Measurements from ENCODE around the gene ETFDH. TPM values are rescaled to one million over a fixed set of nuclear protein-coding genes. Genes with fewer than 3 reads are reported as not detected.

ETFDH gene
- total and polyA plus RNA-seq, 9 of the 15 experiments (the other 6 are each of a cell fraction or from before 2014, with no cell fraction given): 14.6 to 33.6 (median 25.9) TPM

DNA sequence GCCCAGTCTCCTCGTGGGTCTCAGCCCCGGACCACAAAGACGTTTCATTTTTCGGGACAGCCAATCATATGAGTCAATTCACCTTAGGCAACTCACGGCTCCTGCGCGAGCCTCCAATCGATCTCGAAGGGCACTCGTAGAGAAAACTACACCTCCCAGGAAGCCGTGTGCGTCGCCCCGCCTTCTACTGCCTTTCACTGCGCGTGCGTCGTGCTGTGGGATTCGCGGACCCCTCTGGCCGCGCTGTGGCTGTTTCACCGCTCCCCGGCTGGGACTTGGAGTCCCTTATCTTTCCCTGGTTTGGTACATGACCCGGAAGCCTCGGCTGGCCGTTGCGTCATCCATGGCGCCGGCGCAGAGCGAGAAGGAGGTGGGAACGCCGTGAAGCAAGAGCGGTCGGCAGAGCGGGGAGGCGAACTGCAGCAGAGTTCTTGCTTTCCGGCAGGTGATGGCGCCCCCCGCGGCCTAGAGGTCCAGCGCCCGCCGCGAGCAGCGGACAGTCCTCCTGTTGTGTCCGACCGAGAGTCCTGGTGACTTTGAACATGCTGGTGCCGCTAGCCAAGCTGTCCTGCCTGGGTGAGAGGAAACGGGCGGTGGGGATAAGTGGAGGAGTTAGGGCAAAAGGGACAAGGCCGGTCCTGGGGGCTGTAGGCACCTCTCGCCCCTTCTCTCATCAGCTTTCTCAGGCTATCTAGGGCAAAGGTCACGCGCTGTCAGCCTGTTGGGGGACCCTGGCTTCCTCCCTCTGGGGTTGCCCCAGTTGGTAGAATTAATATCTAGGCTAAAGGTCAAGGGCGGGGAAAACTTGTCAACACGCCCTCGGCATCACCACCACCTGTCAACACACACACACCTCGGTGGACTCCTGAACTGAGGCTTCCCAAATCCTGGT, at the start of gene ETFDH (continued):
- TF ChIP-seq, protein P1, sequence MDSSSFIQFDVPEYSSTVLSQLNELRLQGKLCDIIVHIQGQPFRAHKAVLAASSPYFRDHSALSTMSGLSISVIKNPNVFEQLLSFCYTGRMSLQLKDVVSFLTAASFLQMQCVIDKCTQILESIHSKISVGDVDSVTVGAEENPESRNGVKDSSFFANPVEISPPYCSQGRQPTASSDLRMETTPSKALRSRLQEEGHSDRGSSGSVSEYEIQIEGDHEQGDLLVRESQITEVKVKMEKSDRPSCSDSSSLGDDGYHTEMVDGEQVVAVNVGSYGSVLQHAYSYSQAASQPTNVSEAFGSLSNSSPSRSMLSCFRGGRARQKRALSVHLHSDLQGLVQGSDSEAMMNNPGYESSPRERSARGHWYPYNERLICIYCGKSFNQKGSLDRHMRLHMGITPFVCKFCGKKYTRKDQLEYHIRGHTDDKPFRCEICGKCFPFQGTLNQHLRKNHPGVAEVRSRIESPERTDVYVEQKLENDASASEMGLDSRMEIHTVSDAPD (CRISPR knock-in tag; IDR thresholded peaks at IDR 0.05): no peak
- TF ChIP-seq, protein P2, sequence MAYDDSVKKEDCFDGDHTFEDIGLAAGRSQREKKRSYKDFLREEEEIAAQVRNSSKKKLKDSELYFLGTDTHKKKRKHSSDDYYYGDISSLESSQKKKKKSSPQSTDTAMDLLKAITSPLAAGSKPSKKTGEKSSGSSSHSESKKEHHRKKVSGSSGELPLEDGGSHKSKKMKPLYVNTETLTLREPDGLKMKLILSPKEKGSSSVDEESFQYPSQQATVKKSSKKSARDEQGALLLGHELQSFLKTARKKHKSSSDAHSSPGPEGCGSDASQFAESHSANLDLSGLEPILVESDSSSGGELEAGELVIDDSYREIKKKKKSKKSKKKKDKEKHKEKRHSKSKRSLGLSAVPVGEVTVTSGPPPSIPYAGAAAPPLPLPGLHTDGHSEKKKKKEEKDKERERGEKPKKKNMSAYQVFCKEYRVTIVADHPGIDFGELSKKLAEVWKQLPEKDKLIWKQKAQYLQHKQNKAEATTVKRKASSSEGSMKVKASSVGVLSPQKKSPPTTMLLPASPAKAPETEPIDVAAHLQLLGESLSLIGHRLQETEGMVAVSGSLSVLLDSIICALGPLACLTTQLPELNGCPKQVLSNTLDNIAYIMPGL (CRISPR knock-in tag; IDR thresholded peaks at IDR 0.05): peak; percentile 88
- TF ChIP-seq EP400 (IDR thresholded peaks at IDR 0.05) (peak; percentile 91), ZNF668 (CRISPR knock-in tag; IDR thresholded peaks at IDR 0.05) (no peak), NELFE (IDR thresholded peaks at IDR 0.05; ENCODE audit: insufficient read depth, insufficient read length) (no peak), GABPA (tag; conservative IDR thresholded peaks at IDR 0.05; ENCODE audit: low read depth) (peak; percentile 92), CBFA2T2 (conservative IDR thresholded peaks at IDR 0.05) (no peak), NFYB (IDR thresholded peaks at IDR 0.05; ENCODE audit: extremely low read depth, insufficient read length) (peak; percentile 47), XRCC4 (IDR thresholded peaks at IDR 0.05; ENCODE audit: extremely low read depth, insufficient read depth, insufficient read length) (no peak), ZNF224 (CRISPR knock-in tag; IDR thresholded peaks at IDR 0.05) (no peak), CREM (IDR thresholded peaks at IDR 0.05; ENCODE audit: low read depth) (peak; percentile 97)
- TF ChIP-seq, protein P3, sequence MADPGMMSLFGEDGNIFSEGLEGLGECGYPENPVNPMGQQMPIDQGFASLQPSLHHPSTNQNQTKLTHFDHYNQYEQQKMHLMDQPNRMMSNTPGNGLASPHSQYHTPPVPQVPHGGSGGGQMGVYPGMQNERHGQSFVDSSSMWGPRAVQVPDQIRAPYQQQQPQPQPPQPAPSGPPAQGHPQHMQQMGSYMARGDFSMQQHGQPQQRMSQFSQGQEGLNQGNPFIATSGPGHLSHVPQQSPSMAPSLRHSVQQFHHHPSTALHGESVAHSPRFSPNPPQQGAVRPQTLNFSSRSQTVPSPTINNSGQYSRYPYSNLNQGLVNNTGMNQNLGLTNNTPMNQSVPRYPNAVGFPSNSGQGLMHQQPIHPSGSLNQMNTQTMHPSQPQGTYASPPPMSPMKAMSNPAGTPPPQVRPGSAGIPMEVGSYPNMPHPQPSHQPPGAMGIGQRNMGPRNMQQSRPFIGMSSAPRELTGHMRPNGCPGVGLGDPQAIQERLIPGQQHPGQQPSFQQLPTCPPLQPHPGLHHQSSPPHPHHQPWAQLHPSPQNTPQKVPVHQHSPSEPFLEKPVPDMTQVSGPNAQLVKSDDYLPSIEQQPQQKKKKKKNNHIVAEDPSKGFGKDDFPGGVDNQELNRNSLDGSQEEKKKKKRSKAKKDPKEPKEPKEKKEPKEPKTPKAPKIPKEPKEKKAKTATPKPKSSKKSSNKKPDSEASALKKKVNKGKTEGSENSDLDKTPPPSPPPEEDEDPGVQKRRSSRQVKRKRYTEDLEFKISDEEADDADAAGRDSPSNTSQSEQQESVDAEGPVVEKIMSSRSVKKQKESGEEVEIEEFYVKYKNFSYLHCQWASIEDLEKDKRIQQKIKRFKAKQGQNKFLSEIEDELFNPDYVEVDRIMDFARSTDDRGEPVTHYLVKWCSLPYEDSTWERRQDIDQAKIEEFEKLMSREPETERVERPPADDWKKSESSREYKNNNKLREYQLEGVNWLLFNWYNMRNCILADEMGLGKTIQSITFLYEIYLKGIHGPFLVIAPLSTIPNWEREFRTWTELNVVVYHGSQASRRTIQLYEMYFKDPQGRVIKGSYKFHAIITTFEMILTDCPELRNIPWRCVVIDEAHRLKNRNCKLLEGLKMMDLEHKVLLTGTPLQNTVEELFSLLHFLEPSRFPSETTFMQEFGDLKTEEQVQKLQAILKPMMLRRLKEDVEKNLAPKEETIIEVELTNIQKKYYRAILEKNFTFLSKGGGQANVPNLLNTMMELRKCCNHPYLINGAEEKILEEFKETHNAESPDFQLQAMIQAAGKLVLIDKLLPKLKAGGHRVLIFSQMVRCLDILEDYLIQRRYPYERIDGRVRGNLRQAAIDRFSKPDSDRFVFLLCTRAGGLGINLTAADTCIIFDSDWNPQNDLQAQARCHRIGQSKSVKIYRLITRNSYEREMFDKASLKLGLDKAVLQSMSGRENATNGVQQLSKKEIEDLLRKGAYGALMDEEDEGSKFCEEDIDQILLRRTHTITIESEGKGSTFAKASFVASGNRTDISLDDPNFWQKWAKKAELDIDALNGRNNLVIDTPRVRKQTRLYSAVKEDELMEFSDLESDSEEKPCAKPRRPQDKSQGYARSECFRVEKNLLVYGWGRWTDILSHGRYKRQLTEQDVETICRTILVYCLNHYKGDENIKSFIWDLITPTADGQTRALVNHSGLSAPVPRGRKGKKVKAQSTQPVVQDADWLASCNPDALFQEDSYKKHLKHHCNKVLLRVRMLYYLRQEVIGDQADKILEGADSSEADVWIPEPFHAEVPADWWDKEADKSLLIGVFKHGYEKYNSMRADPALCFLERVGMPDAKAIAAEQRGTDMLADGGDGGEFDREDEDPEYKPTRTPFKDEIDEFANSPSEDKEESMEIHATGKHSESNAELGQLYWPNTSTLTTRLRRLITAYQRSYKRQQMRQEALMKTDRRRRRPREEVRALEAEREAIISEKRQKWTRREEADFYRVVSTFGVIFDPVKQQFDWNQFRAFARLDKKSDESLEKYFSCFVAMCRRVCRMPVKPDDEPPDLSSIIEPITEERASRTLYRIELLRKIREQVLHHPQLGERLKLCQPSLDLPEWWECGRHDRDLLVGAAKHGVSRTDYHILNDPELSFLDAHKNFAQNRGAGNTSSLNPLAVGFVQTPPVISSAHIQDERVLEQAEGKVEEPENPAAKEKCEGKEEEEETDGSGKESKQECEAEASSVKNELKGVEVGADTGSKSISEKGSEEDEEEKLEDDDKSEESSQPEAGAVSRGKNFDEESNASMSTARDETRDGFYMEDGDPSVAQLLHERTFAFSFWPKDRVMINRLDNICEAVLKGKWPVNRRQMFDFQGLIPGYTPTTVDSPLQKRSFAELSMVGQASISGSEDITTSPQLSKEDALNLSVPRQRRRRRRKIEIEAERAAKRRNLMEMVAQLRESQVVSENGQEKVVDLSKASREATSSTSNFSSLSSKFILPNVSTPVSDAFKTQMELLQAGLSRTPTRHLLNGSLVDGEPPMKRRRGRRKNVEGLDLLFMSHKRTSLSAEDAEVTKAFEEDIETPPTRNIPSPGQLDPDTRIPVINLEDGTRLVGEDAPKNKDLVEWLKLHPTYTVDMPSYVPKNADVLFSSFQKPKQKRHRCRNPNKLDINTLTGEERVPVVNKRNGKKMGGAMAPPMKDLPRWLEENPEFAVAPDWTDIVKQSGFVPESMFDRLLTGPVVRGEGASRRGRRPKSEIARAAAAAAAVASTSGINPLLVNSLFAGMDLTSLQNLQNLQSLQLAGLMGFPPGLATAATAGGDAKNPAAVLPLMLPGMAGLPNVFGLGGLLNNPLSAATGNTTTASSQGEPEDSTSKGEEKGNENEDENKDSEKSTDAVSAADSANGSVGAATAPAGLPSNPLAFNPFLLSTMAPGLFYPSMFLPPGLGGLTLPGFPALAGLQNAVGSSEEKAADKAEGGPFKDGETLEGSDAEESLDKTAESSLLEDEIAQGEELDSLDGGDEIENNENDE (IDR thresholded peaks at IDR 0.05; ENCODE audit: low read depth, low read length): no peak

Data from K562 (cell line).